Neural progenitor cell (in vitro differentiated cells): ENCODE data around the gene CUL2.

Experiments used
- EZH2 ChIP-seq: fragments of 200-600 bp; sonication (generic); IDR thresholded peaks from 2 replicates; pipeline ENCODE4 v1.6.1; 2017; ENCODE audit warnings: antibody characterized with exemption, mild to moderate bottlenecking, moderate library complexity
- EZH2phosphoT487 ChIP-seq: fragments of 200-600 bp; sonication (generic); IDR thresholded peaks from 2 replicates; pipeline ENCODE4 v1.6.1; 2017; ENCODE audit warnings: antibody characterized with exemption

GRCh38 chr10:35025916-35026315, 64.2 kb downstream of the CUL2 start:
- TF ChIP-seq EZH2, result no peak
- TF ChIP-seq EZH2phosphoT487, result no peak
